DMS153 treated with DMSO at 0.1 percent for 48 hours (cell line): ENCODE measurements around the gene PDE7B.

Experiments used
- DNase-seq: peaks from one replicate; lab custom pipeline; 2025; ENCODE audit not compliant: unreplicated experiment; lab: John Stamatoyannopoulos, UW

Gene PDE7B

GRCh38 chr6:136063096-136063495 is 211.6 kb downstream of the PDE7B start:
- no peak for DNase-seq

DNA sequence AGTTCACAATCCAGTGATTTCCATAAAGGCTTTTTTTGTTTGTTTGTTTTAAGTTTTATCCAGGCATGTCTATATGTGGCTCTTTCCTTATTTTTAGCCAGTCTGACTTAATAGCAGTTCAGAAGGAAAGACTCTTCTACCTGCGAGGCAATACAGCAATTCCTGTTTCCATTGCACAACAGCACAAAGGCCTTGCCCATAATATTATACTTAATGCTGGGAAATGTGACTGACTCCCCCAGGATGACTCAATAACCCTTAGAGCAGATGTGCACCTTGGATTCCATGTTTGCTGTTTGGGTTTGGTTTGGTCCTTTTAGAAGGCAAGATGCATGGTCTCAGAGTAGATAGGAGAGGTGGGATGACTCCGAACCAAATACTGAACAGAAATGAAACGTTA is 214.5 kb downstream of the PDE7B start:
- no peak for DNase-seq

GRCh38 chr6:136067731-136068341 is 216.3 kb downstream of the PDE7B start:
- no peak for DNase-seq

DNA sequence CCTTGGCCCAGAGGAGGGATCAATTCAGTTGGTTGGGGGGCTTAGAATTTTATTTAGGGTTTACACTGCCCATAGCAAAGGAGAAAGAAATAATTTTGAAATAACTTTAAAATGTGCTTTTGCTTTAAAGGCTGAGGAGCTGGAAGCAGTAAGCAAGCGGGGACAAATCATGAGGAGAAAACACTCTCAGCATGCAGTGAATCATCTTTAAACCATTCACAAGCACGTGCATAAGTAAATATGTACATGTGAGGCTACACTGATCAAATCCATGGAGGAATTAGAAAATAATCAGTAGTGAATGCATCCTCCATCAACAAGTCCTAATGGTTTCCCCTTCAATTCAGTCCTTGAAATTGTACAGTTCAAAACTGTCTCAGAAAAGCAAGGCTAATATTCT is 217.6 kb downstream of the PDE7B start:
- no peak for DNase-seq

GRCh38 chr6:136070815-136071214 is 219.3 kb downstream of the PDE7B start:
- DNase-seq, result no peak

- no peak for DNase-seq
These were observed 221.2 kb downstream of the PDE7B start for GRCh38 chr6:136072691-136073090.

DNA sequence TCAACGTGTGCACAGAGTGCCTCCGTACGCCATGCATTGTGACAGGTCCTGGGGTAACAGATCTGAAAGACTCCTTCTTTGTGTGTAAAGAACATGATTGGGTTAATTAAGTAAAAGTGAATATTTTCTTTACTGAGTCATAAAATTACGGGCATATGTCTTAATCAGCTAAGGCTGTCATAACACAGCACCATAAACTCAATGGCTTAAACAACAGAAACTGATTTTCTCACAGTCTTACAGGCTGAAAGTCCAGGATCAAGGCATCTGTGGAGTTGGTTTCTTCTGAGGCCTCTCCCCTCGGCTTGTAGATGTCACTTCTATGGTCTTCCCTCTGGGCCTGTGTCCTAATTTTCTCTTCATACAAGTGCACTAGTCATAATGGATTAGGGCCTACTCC is 221.7 kb downstream of the PDE7B start:
- no peak for DNase-seq

- DNase-seq, result no peak
These were observed 225.0 kb downstream of the PDE7B start for GRCh38 chr6:136076496-136076895.

- no peak for DNase-seq
These were observed 226.5 kb downstream of the PDE7B start for GRCh38 chr6:136077834-136078576.

DNA sequence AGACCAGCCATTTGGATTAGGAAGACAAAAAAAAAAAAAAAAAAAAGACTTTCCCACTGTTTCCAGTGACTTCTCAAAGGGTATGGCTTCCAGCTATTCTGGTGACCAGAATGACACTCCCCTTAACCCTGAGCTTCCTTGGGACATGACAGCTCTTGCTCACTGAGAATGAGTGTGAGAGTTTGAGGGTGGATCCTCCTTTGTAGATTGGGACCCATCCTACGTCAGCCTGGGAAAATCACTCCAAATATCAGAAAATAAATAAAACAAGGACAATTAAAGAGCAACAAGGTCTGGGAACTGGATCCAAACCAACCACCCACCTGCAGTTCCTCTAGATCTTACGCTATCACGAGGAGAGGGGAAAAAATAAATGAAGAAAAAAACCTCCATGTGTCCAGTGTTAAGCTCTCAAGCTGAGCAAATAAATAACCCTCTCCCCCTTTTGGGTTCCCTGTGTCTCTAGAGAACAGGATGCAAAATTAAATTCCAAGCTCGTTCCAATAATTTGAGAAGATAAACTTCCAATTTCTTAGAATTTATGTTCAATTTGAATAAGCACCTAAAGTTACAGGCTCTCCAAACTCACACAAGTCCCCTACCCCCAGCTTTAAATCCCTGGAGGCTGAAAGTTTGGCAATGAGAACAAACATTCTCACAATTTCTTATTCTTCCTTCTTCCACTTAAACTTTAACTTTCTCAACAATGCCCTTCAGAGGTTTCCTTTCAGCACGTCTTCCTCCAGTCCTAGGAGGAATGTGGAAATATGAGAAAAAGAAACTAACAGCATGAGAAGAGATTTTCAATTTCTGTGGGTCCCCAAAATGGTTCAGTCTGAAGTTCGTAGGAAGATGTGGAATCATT is 228.4 kb downstream of the PDE7B start:
- no peak for DNase-seq

DNA sequence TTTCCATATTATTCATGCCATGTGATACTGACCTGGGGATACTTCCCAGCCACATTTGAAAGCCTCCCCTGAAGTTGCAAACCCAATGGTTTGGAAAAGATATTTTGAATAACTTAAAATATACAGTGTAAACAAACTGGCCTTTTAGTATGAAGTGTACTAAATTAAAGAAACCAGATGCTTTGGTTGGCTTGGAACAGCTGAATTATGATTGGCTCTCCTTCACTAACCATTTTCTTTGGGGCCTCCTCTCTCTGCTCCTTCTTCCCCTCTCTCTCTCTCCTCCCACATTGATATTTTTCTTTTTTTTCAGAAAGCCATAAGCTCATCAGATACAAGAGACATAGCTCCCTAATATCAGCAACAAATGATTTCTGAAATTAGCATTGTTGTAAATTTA is 232.0 kb downstream of the PDE7B start:
- no peak for DNase-seq

- no peak for DNase-seq
These were observed 232.9 kb downstream of the PDE7B start for GRCh38 chr6:136084403-136084802.

DNA sequence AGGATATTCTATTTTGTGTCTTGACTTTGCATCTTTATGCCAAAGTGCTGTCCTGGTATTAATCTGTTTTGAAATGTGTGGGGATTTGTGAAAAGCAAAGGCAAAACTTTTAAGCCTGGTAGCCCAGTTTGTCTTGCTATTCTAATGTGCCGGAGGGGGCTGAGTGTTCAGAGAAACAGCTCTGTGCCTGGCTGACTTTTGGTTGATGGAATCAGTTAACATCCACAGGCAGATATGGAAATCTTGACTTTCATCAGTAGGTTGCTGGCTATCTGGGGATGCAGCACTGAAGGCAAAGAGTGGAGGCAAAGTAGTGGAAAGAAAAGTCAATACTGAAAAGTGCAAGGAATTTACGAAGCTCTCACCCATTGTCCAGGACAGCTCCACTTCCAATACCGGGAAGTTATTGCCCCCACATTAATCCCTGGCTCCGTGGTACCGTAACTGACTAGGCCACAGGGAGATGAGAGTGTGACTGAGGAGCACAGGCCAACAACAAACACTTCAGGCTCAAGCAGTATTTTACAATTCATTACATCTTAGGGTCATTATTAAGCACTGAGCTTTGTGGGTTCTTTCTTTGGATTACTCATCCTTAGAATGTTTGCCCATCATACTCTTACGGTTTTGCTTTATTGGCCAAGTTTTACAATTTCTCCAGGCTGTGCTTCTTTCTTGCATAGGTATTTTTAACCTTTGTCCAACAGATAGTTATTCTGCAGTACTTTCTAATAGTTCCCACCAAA is 234.0 kb downstream of the PDE7B start:
- DNase-seq, result no peak

DNA sequence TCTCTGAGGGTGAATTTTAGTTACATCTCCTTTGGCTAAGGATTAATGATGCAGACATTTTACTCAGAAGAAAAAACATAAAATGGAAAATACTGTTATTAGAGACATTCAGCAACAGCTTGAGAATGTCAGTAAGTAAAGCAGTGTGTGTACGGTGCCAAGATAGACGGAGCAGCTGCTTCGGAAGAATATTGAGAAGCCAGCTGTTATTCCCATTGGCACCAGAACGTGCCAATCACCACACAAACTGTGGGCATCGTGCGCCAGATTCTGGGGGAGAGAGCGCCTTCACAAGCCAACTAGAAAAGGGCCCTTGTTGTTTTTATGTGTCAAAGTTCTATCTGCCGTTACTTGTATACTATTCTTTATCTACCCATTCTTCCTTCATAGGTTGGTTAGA is 235.2 kb downstream of the PDE7B start:
- DNase-seq, result no peak

DNA sequence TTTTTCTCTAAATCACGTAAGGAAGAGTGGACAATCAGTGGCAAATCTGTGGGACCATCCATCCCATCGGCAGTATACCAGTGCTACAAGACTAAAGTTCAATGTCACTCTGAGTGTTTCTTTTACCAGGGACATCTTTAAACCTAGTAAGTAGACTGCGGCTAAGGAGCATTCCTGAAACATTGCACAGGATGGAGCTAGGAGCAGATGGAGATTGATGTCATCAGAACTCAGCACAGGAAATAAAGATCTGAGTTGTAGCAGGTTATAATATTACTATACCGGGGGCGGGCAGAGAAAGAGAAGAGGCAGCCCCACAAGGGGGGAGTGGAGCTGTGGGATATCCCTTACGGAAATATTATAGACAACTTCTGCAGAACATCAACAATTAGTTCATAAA is 236.5 kb downstream of the PDE7B start:
- DNase-seq, result no peak

DNA sequence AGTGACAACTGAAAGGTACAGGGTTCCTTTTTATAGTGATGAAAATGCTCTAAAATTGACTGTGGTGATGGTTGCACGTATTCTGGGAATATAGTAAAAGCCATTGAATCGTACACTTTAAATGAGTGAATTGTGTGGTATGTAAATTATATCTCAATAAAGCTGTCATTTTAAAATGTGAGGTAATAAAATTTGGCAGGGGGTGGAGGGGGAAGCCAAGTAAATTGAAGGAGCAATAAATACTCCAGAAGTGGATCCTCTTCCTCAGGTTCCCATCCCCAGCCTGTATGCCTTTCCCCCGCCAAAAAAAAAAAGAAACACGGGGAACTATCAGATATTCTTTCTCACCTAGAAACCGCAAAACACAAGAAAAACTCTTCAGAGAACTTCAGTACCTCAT is 237.2 kb downstream of the PDE7B start:
- no peak for DNase-seq

- no peak for DNase-seq
These were observed 238.4 kb downstream of the PDE7B start for GRCh38 chr6:136089876-136090275.

DNA sequence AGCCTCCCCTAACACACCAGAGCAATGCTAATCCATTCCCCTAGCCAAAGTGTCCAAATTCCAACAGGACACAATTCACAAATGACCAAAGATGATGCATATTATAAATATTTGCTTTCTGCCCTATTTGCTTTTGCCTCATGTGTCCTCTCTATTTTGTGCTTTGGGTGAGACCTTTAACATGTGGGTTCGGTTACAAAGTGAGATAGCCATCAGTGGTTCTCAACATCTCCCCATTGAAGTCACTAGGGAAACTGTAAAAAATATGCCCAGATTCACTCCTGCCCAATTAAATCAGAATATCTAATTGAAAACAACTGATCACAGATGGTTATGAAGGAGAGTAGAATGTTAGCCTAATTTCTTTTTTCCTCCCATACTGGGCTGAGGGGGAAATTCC is 239.4 kb downstream of the PDE7B start:
- no peak for DNase-seq

GRCh38 chr6:136092897-136093296 is 241.4 kb downstream of the PDE7B start:
- no peak for DNase-seq

DNA sequence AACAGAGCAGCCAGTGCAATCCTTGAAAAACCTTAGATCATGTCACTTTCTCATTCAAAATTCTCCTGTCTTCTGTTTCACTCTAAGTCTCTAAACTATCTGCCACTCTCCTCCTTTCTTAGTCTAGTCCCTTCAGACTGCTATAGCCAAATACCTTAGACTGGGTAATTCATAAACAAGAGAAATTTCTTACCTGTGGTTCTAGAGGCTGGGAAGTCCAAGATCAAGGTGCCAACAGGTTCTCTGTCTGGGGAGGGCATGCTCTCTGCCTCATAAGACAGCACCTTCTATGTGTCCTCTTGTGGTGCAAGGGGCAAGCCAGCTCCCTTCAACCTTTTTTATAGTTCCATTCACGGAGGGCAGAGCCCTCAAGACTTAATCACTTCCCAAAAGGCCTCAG is 242.3 kb downstream of the PDE7B start:
- DNase-seq, result no peak

- DNase-seq, result no peak
These were observed 243.3 kb downstream of the PDE7B start for GRCh38 chr6:136094812-136095211.
